ENCODE results near the gene UBXN7.
"Not testable (repeated sequence)": the region's sequence is repeated elsewhere in the genome, so short reads cannot be mapped to it uniquely, and the experiment has no call there.

Gene UBXN7

GRCh38 chr3:196432137-196432879 is at the start of gene UBXN7:
UBXN7 (minus strand) TSS chr3:196432427; CDS start chr3:196432399, 28 bp downstream.
- H3K27me3 ChIP-seq (ENCODE audit: low read depth, low read length), result no peaks in the 10 kb centered on the region
- no peaks in the 10 kb centered on the region for H3K36me3 ChIP-seq (ENCODE audit: control insufficient read depth in 1 of 2, insufficient read depth in 2 of 2, low read length in 2 of 2)
- peaks cover 0 to 11% of the 10 kb centered on the region in 2 donors for H3K4me1 ChIP-seq (ENCODE audit: control insufficient read depth in 1 of 2, insufficient read depth in 2 of 2, low read length in 2 of 2)
- H3K27ac ChIP-seq (ENCODE audit: low read length), result peak within 1 kb of the TSS; percentile 82
- H3K9me3 ChIP-seq (ENCODE audit: control insufficient read depth in 1 of 2, low read length in 2 of 2), result no peaks in the 10 kb centered on the region
- H3K4me3 ChIP-seq (ENCODE audit: low read depth in 1 of 2, low read length in 2 of 2), result peak within 1 kb of the TSS; percentile 92 to 94

GRCh38 chr3:196477678-196478077 is 45.5 kb upstream of the UBXN7 start:
- Histone ChIP-seq H3K27ac (ENCODE audit: low read length) (no peak overlapping the region), H3K9me3 (ENCODE audit: control insufficient read depth in 1 of 2, low read length in 2 of 2) (no peaks in the 10 kb centered on the region), H3K36me3 (ENCODE audit: control insufficient read depth in 1 of 2, insufficient read depth in 2 of 2, low read length in 2 of 2) (peaks cover 28 to 56% of the 10 kb centered on the region in 2 donors), H3K4me1 (ENCODE audit: control insufficient read depth in 1 of 2, insufficient read depth in 2 of 2, low read length in 2 of 2) (no peaks in the 10 kb centered on the region), H3K27me3 (ENCODE audit: low read depth, low read length) (no peaks in the 10 kb centered on the region), H3K4me3 (ENCODE audit: low read depth in 1 of 2, low read length in 2 of 2) (no peak overlapping the region)

- H3K9me3 ChIP-seq (ENCODE audit: control insufficient read depth in 1 of 2, low read length in 2 of 2), result no peaks in the 10 kb centered on the region
- no peak overlapping the region for H3K4me3 ChIP-seq (ENCODE audit: low read depth in 1 of 2, low read length in 2 of 2)
- no peaks in the 10 kb centered on the region for H3K4me1 ChIP-seq (ENCODE audit: control insufficient read depth in 1 of 2, insufficient read depth in 2 of 2, low read length in 2 of 2)
- no peak overlapping the region for H3K27ac ChIP-seq (ENCODE audit: low read length)
- no peaks in the 10 kb centered on the region for H3K27me3 ChIP-seq (ENCODE audit: low read depth, low read length)
- H3K36me3 ChIP-seq (ENCODE audit: control insufficient read depth in 1 of 2, insufficient read depth in 2 of 2, low read length in 2 of 2), result peaks cover 33 to 49% of the 10 kb centered on the region in 2 donors
Measured at GRCh38 chr3:196472286-196472685, 40.1 kb upstream of the UBXN7 start.

- peaks cover 33 to 43% of the 10 kb centered on the region in 2 donors for H3K36me3 ChIP-seq (ENCODE audit: control insufficient read depth in 1 of 2, insufficient read depth in 2 of 2, low read length in 2 of 2)
- no peaks in the 10 kb centered on the region for H3K9me3 ChIP-seq (ENCODE audit: control insufficient read depth in 1 of 2, low read length in 2 of 2)
- no peak overlapping the region for H3K27ac ChIP-seq (ENCODE audit: low read length)
Measured at GRCh38 chr3:196471551-196471950, 39.3 kb upstream of the UBXN7 start.

GRCh38 chr3:196470182-196470581 is 38.0 kb upstream of the UBXN7 start:
- H3K27ac ChIP-seq (ENCODE audit: low read length); H3K4me3 ChIP-seq (ENCODE audit: low read depth in 1 of 2, low read length in 2 of 2); H3K9me3 ChIP-seq (ENCODE audit: control insufficient read depth in 1 of 2, low read length in 2 of 2); H3K27me3 ChIP-seq (ENCODE audit: low read depth, low read length); H3K4me1 ChIP-seq (ENCODE audit: control insufficient read depth in 1 of 2, insufficient read depth in 2 of 2, low read length in 2 of 2): not testable (repeated sequence)
- H3K36me3 ChIP-seq (ENCODE audit: control insufficient read depth in 1 of 2, insufficient read depth in 2 of 2, low read length in 2 of 2), result peaks cover 32 to 42% of the 10 kb centered on the region in 2 donors

More at GRCh38 chr3:196471551-196471950, 39.3 kb upstream of the UBXN7 start:
- Histone ChIP-seq H3K4me3 (ENCODE audit: low read depth in 1 of 2, low read length in 2 of 2) (no peak overlapping the region), H3K27me3 (ENCODE audit: low read depth, low read length) (no peaks in the 10 kb centered on the region), H3K4me1 (ENCODE audit: control insufficient read depth in 1 of 2, insufficient read depth in 2 of 2, low read length in 2 of 2) (no peaks in the 10 kb centered on the region)

- Histone ChIP-seq H3K9me3 (ENCODE audit: control insufficient read depth in 1 of 2, low read length in 2 of 2) (no peaks in the 10 kb centered on the region), H3K4me3 (ENCODE audit: low read depth in 1 of 2, low read length in 2 of 2) (no peak overlapping the region), H3K27me3 (ENCODE audit: low read depth, low read length) (no peaks in the 10 kb centered on the region), H3K36me3 (ENCODE audit: control insufficient read depth in 1 of 2, insufficient read depth in 2 of 2, low read length in 2 of 2) (peaks cover 0 to 3% of the 10 kb centered on the region in 2 donors), H3K27ac (ENCODE audit: low read length) (no peak overlapping the region), H3K4me1 (ENCODE audit: control insufficient read depth in 1 of 2, insufficient read depth in 2 of 2, low read length in 2 of 2) (no peaks in the 10 kb centered on the region)
Measured at GRCh38 chr3:196463804-196464203, 31.6 kb upstream of the UBXN7 start.

GRCh38 chr3:196463478-196463756 is 31.2 kb upstream of the UBXN7 start:
- peaks cover 0 to 3% of the 10 kb centered on the region in 2 donors for H3K36me3 ChIP-seq (ENCODE audit: control insufficient read depth in 1 of 2, insufficient read depth in 2 of 2, low read length in 2 of 2)
- H3K9me3 ChIP-seq (ENCODE audit: control insufficient read depth in 1 of 2, low read length in 2 of 2), result no peaks in the 10 kb centered on the region
- no peaks in the 10 kb centered on the region for H3K27me3 ChIP-seq (ENCODE audit: low read depth, low read length)
- no peaks in the 10 kb centered on the region for H3K4me1 ChIP-seq (ENCODE audit: control insufficient read depth in 1 of 2, insufficient read depth in 2 of 2, low read length in 2 of 2)
- no peak overlapping the region for H3K27ac ChIP-seq (ENCODE audit: low read length)
- H3K4me3 ChIP-seq (ENCODE audit: low read depth in 1 of 2, low read length in 2 of 2), result no peak overlapping the region

GRCh38 chr3:196462680-196463477 is 30.7 kb upstream of the UBXN7 start:
- not testable (repeated sequence) for H3K4me3 ChIP-seq (ENCODE audit: low read depth in 1 of 2, low read length in 2 of 2); H3K9me3 ChIP-seq (ENCODE audit: control insufficient read depth in 1 of 2, low read length in 2 of 2); H3K27ac ChIP-seq (ENCODE audit: low read length); H3K4me1 ChIP-seq (ENCODE audit: control insufficient read depth in 1 of 2, insufficient read depth in 2 of 2, low read length in 2 of 2); H3K27me3 ChIP-seq (ENCODE audit: low read depth, low read length); H3K36me3 ChIP-seq (ENCODE audit: control insufficient read depth in 1 of 2, insufficient read depth in 2 of 2, low read length in 2 of 2)

- H3K27me3 ChIP-seq (ENCODE audit: low read depth, low read length), result no peaks in the 10 kb centered on the region
- H3K4me3 ChIP-seq (ENCODE audit: low read depth in 1 of 2, low read length in 2 of 2), result no peak overlapping the region
- no peaks in the 10 kb centered on the region for H3K9me3 ChIP-seq (ENCODE audit: control insufficient read depth in 1 of 2, low read length in 2 of 2)
Measured at GRCh38 chr3:196458063-196458462, 25.8 kb upstream of the UBXN7 start.

GRCh38 chr3:196457470-196457869 is 25.2 kb upstream of the UBXN7 start:
- H3K27ac ChIP-seq (ENCODE audit: low read length); H3K36me3 ChIP-seq (ENCODE audit: control insufficient read depth in 1 of 2, insufficient read depth in 2 of 2, low read length in 2 of 2); H3K9me3 ChIP-seq (ENCODE audit: control insufficient read depth in 1 of 2, low read length in 2 of 2); H3K27me3 ChIP-seq (ENCODE audit: low read depth, low read length); H3K4me1 ChIP-seq (ENCODE audit: control insufficient read depth in 1 of 2, insufficient read depth in 2 of 2, low read length in 2 of 2); H3K4me3 ChIP-seq (ENCODE audit: low read depth in 1 of 2, low read length in 2 of 2): not testable (repeated sequence)

More at GRCh38 chr3:196458063-196458462, 25.8 kb upstream of the UBXN7 start:
- H3K36me3 ChIP-seq (ENCODE audit: control insufficient read depth in 1 of 2, insufficient read depth in 2 of 2, low read length in 2 of 2), result no peaks in the 10 kb centered on the region
- H3K27ac ChIP-seq (ENCODE audit: low read length), result no peak overlapping the region
- H3K4me1 ChIP-seq (ENCODE audit: control insufficient read depth in 1 of 2, insufficient read depth in 2 of 2, low read length in 2 of 2), result no peaks in the 10 kb centered on the region

GRCh38 chr3:196454935-196455334 is 22.7 kb upstream of the UBXN7 start:
- Histone ChIP-seq H3K27ac (ENCODE audit: low read length) (no peak overlapping the region), H3K27me3 (ENCODE audit: low read depth, low read length) (no peaks in the 10 kb centered on the region), H3K36me3 (ENCODE audit: control insufficient read depth in 1 of 2, insufficient read depth in 2 of 2, low read length in 2 of 2) (peaks cover 0 to 5% of the 10 kb centered on the region in 2 donors), H3K9me3 (ENCODE audit: control insufficient read depth in 1 of 2, low read length in 2 of 2) (no peaks in the 10 kb centered on the region), H3K4me3 (ENCODE audit: low read depth in 1 of 2, low read length in 2 of 2) (no peak overlapping the region), H3K4me1 (ENCODE audit: control insufficient read depth in 1 of 2, insufficient read depth in 2 of 2, low read length in 2 of 2) (no peaks in the 10 kb centered on the region)
